Fibroblast of peridontal ligament (primary cell): ENCODE measurements around the gene MEPE.
"Not testable (repeated sequence)": the region's sequence is repeated elsewhere in the genome, so short reads cannot be mapped to it uniquely, and the experiment has no call there.

Experiments
- DNase-seq: peaks from one replicate; pipeline ENCODE4 v3.0.0-alpha.2; 2010; ENCODE audit errors: extremely low read depth

The MEPE gene

DNA sequence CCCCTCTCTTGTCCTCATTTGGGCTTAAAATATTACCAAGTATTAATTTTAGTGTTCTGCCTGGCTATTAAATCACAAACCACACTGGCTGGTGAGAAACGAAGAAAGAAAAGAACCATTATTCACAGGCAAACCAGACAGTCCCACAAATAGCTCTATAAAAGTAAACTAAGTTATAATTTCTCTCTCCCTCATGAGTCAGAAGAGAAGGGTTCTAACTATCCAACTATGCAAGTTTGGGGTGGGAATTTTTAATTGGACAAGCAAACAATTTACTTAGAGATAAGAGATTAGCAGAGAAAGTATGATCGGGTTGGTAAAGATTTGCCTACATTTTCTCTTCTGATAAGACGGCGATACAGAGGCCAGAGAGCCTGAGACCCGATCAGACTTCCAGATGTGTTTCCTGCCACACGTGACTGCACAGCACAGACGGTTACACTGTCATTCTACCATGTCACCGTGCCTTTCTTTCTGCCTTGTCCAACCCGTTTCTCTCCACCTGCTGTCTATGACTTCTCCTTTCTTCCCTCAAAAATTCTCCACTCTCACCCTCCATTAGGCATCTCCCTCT is 52.3 kb downstream of the MEPE start:
- DNase-seq, result no peak

DNA sequence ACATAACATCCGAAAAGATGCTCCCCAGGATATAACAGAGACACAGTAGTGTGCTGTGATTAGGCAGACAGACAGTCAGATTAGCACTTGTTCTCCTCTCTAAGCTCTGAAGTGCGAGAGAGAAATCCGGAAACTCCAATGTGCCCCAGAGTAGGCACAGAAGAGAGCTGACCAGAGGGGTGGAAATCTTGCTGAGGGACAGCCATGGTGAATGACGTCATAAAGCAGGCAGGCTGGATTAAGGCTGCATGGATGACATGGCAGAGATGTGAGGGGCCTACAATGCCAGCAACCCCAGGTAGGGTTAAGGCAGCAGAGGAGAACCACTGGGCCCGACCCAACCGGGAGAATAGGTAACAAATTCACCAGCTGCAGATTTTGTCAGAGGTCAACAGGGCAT is 53.3 kb downstream of the MEPE start:
- no peak for DNase-seq

DNA sequence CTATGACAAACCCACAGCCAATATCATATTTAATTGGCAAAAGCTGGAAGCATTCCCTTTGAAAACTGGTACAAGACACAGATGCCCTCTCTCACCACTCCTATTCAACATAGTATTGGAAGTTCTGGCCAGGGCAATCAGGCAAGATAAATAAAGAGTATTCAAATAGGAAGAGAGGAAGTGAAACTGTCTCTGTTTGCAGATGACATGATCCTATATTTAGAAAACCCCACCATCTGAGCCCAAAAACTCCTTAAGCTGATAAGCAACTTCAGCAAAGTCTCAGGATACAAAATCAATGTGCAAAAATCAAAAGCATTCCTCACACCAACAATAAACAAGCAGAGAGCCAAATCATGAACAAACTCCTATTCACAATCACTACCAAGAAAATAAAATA is 58.0 kb downstream of the MEPE start:
- DNase-seq, result not testable (repeated sequence)

DNA sequence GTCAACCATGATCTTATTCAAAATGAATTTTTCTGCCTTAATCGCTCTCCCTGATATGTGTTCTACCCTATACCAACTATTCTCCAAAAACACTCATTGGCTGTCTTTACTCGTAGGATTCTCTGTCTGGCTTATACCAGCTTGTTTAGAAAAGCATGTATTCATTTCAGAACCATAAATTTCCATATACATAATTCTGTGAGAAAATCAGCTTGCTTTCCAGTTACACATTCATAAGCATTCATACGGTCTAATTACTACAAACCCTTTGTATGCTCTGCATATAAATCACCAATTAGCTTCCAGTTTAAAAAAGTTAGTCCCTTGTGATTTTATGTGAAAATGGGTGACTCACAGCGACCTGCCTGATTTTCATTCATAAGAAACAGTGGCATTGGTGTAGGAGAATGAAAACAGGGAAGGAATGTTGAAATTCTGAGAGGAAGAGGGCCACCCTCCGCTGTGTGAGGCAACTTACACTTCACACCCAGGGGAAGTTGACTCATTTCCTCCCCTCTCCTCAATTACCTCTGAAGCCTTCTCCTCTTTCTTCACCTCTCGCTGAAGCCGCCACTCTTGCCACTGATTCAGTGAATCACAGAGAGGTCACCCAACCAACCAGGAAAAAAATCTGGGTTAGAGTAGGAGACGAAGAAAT is 63.3 kb downstream of the MEPE start:
- peak; percentile 21 for DNase-seq
